HCT116 (cell line): Measurements from ENCODE around the gene ACSS2. TPM values are rescaled to one million over a fixed set of nuclear protein-coding genes. Genes with fewer than 3 reads are reported as not detected.

Experiments
- ATAC-seq: fragments of 200-7000 bp; cut with Tn5 transposase; 2 replicates; pipeline ENCODE4 v1.9.1; 2020; ENCODE audit warnings: mild to moderate bottlenecking, moderate library complexity
- BruUV-seq: library from RNA; stranded (reverse); fragments of 400-500 nt; replicated peaks from 2 replicates; lab custom pipeline; 2021; lab: Mats Ljungman, UMichigan
- CTCF ChIA-PET: fragments of 300-600 bp; sonication (Branson Sonifier 250); formaldehyde crosslinking; loops from one replicate; lab custom pipeline; 2021; ENCODE audit warnings: antibody characterized with exemption; lab: Charles Lee
- POLR2A ChIA-PET: fragments of 300-600, 350-600 bp; sonication (Branson Sonifier 250); formaldehyde crosslinking; loops from one replicate; lab custom pipeline; 2021; ENCODE audit warnings: antibody characterized with exemption; lab: Charles Lee
- RAD21 ChIA-PET, 2 experiments: fragments of 300-600 bp; sonication (Branson Sonifier 250); formaldehyde crosslinking; loops; one replicate each; lab custom pipeline; 2023; ENCODE audit warnings: low total read pairs in 2 of 2; ENCODE audit not compliant: uncharacterized antibody in 2 of 2, unreplicated experiment in 2 of 2, low non-redundant PET in 1 of 2; lab: Charles Lee
- DNase-seq: peaks from one replicate; pipeline ENCODE4 v3.0.0-alpha.2; 2010; ENCODE audit warnings: low read depth, low spot score
- H2AFZ ChIP-seq: fragments of 200-600 bp; shearing (Covaris generic), sonication (generic); 2 replicates; pipeline ENCODE4 v1.6.1; 2017; ENCODE audit warnings: low read depth, mixed run types, mixed read lengths, antibody characterized with exemption, low read length; ENCODE audit not compliant: poor library complexity, severe bottlenecking
- H3K27ac ChIP-seq: 2 replicates; pipeline ENCODE4 v1.5.1; 2012; ENCODE audit warnings: low read depth, low read length
- H3K27me3 ChIP-seq: fragments of 200-600 bp; sonication (generic); 2 replicates; pipeline ENCODE4 v1.6.1; 2016; ENCODE audit warnings: mixed run types, low read length, mixed read lengths; ENCODE audit not compliant: insufficient read depth
- H3K36me3 ChIP-seq, 2 experiments: fragments of 200-500 bp in 1 of 2; fragments of 200-600 bp in 1 of 2; sonication (Bioruptor generic) in 1 of 2; sonication (generic) in 1 of 2; 2 replicates each; pipeline versions ENCODE4 v1.5.1 to v1.6.1; 2014 to 2016; ENCODE audit warnings: low read length in 2 of 2, inconsistent platforms in 1 of 2, mixed read lengths in 1 of 2, mixed run types in 1 of 2; ENCODE audit not compliant: insufficient read depth in 2 of 2, control insufficient read depth in 1 of 2
- H3K4me1 ChIP-seq, 2 experiments: fragments of 200-600 bp in 1 of 2; sonication (generic) in 1 of 2; 2 replicates each; pipeline versions ENCODE4 v1.5.1 to v1.6.1; 2012 to 2017; ENCODE audit warnings: low read length in 2 of 2, inconsistent platforms in 1 of 2, mild to moderate bottlenecking in 1 of 2, mixed read lengths in 1 of 2, mixed run types in 1 of 2, moderate library complexity in 1 of 2; ENCODE audit not compliant: insufficient read depth in 2 of 2, control insufficient read depth in 1 of 2
- H3K4me2 ChIP-seq: fragments of 200-600 bp; sonication (generic); 2 replicates; pipeline ENCODE4 v1.6.1; 2017; ENCODE audit warnings: mixed run types, low read length, mixed read lengths
- H3K4me3 ChIP-seq, 2 experiments: fragments of 200-600 bp in 1 of 2; sonication (generic) in 1 of 2; replicated peaks in 1 of 2; 2 replicates each; pipeline ENCODE4 v1.5.1; 2011 to 2016; ENCODE audit warnings: low read length in 2 of 2, control low read depth in 1 of 2, low read depth in 1 of 2, mild to moderate bottlenecking in 1 of 2, mixed read lengths in 1 of 2, mixed run types in 1 of 2
- H3K79me2 ChIP-seq: fragments of 200-600 bp; sonication (generic); 2 replicates; pipeline ENCODE4 v1.6.1; 2017; ENCODE audit warnings: mild to moderate bottlenecking, mixed run types, low read length, moderate library complexity, mixed read lengths; ENCODE audit not compliant: insufficient read depth
- H3K9ac ChIP-seq: fragments of 200-600 bp; sonication (generic); 2 replicates; pipeline ENCODE4 v1.6.1; 2016; ENCODE audit warnings: low read length, mixed read lengths
- H3K9me2 ChIP-seq: fragments of 200-600 bp; sonication (generic), shearing (Covaris generic); 2 replicates; pipeline ENCODE4 v1.6.1; 2017; ENCODE audit warnings: mixed run types, mild to moderate bottlenecking, moderate library complexity; ENCODE audit not compliant: insufficient read depth
- H3K9me3 ChIP-seq, 2 experiments: fragments of 200-500 bp in 1 of 2; fragments of 200-600 bp in 1 of 2; sonication (Bioruptor generic) in 1 of 2; sonication (generic) in 1 of 2; 2 replicates each; pipeline ENCODE4 v1.6.1; 2014 to 2017; ENCODE audit warnings: low read length in 2 of 2, mixed read lengths in 2 of 2, inconsistent platforms in 1 of 2, low read depth in 1 of 2, mild to moderate bottlenecking in 1 of 2, mixed run types in 1 of 2, moderate library complexity in 1 of 2; ENCODE audit not compliant: control insufficient read depth in 1 of 2, insufficient read depth in 1 of 2
- H4K20me1 ChIP-seq: fragments of 200-600 bp; sonication (generic), shearing (Covaris generic); 2 replicates; pipeline ENCODE4 v1.6.1; 2017; ENCODE audit warnings: mixed run types, mild to moderate bottlenecking, moderate library complexity; ENCODE audit not compliant: insufficient read depth
- ATF3 ChIP-seq: IDR thresholded peaks from 2 replicates; pipeline ENCODE4 v1.6.1; 2012
- CBX3 ChIP-seq: IDR thresholded peaks from 2 replicates; pipeline ENCODE4 v1.6.1; 2012; ENCODE audit warnings: low read depth
- EZH2phosphoT487 ChIP-seq: fragments of 200-600 bp; IDR thresholded peaks from 2 replicates; pipeline ENCODE4 v1.6.1; 2018; ENCODE audit warnings: antibody characterized with exemption, borderline replicate concordance
- POLR2A ChIP-seq: IDR thresholded peaks from 2 replicates; pipeline ENCODE4 v1.7.0; 2011; ENCODE audit warnings: borderline replicate concordance; ENCODE audit not compliant: insufficient read depth, insufficient read length; ENCODE audit errors: extremely low read depth
- SIN3A ChIP-seq: IDR thresholded peaks from 2 replicates; pipeline ENCODE4 v1.6.1; 2012; ENCODE audit warnings: low read depth
- ZNF274 ChIP-seq: fragments of 200-500 bp; sonication (Bioruptor generic); IDR thresholded peaks from 2 replicates; pipeline ENCODE4 v1.6.1; 2014; ENCODE audit warnings: mild to moderate bottlenecking, low read depth, low read length, inconsistent platforms
- intact Hi-C: fragments of 100-400 bp; cut with micrococcal nuclease; formaldehyde crosslinking; loops from 2 replicates; pipeline ENCODE4 v1.10.0; 2022
- total RNA-seq: library from RNA; stranded (reverse); gene quantifications from one replicate; pipeline ENCODE4 v1.2.1, GENCODE V29; 2021; ENCODE audit not compliant: unreplicated experiment
- TF ChIP-seq, protein P1 (sequence below), 3 experiments: fragments of 200-600 bp in 1 of 3; sonication (generic) in 1 of 3; IDR thresholded peaks in 2 of 3; conservative IDR thresholded peaks in 1 of 3; 2 replicates each; pipeline ENCODE4 v1.5.1; 2012 to 2017; ENCODE audit warnings: low read depth in 2 of 3, low read length in 2 of 3, antibody characterized with exemption in 1 of 3, borderline replicate concordance in 1 of 3, control low read depth in 1 of 3, mild to moderate bottlenecking in 1 of 3, mixed read lengths in 1 of 3, mixed run types in 1 of 3, moderate library complexity in 1 of 3; ENCODE audit not compliant: insufficient read depth in 1 of 3
- TF ChIP-seq, protein P2 (sequence below): IDR thresholded peaks from 2 replicates; pipeline ENCODE4 v1.6.1; 2011; ENCODE audit warnings: mild to moderate bottlenecking, low read length, moderate library complexity; ENCODE audit not compliant: insufficient replicate concordance; ENCODE audit errors: extremely low read depth

The ACSS2 gene
- total RNA-seq, 1 experiment from 2014 or later, result 71.7 TPM

DNA sequence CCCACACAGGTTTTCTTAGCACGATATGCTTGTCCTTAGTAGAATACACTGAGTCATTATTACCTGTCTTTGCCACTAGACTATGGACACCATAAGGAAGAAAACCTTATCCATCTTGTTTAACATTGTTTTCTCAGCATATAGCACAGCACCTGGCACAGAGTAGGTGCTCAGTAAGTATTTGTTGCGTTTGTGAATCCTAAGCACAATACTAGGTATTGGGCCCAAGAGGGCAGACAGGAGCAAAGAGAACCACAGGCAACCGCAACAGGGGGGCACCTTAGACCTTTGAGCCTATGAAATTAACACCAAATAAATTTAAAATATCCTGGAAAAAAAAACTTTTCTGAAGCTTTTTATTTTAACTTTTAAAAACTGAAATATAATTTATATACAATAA, 47.2 kb upstream of the ACSS2 start:
- ATAC-seq (no peak), DNase-seq (no peak)
- no peak for TF ChIP-seq POLR2A
- TF ChIP-seq, protein P1, sequence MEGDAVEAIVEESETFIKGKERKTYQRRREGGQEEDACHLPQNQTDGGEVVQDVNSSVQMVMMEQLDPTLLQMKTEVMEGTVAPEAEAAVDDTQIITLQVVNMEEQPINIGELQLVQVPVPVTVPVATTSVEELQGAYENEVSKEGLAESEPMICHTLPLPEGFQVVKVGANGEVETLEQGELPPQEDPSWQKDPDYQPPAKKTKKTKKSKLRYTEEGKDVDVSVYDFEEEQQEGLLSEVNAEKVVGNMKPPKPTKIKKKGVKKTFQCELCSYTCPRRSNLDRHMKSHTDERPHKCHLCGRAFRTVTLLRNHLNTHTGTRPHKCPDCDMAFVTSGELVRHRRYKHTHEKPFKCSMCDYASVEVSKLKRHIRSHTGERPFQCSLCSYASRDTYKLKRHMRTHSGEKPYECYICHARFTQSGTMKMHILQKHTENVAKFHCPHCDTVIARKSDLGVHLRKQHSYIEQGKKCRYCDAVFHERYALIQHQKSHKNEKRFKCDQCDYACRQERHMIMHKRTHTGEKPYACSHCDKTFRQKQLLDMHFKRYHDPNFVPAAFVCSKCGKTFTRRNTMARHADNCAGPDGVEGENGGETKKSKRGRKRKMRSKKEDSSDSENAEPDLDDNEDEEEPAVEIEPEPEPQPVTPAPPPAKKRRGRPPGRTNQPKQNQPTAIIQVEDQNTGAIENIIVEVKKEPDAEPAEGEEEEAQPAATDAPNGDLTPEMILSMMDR (IDR thresholded peaks at IDR 0.05 in 2 of 3, conservative IDR thresholded peaks at IDR 0.05 in 1 of 3; ENCODE audit: borderline replicate concordance in 1 of 3, insufficient read depth in 1 of 3, low read depth in 2 of 3, low read length in 2 of 3), result peak in 2 of 3 experiments; percentile 14 to 24; a peak in 2 of 6 replicates
- H3K79me2 ChIP-seq, result peaks cover 8% of the 10 kb centered on the region
- CTCF ChIA-PET, result no interaction called here
- BruUV-seq, result no TSS peak
- H2AFZ ChIP-seq, result no peak overlapping the region
- intact Hi-C loops, result no loop called here
- H3K9ac ChIP-seq, result no peak overlapping the region
- H3K27me3 ChIP-seq, result peaks cover 14% of the 10 kb centered on the region; the same call in 1 of the 2 replicates
- H4K20me1 ChIP-seq, result peaks cover under 1% of the 10 kb centered on the region; the same call in 1 of the 2 replicates
- POLR2A ChIA-PET, result no interaction called here
- RAD21 ChIA-PET, result no interaction called here
- no peak overlapping the region for H3K4me3 ChIP-seq
- no peak overlapping the region for H3K27ac ChIP-seq
- H3K36me3 ChIP-seq, result no peaks in the 10 kb centered on the region
- peaks cover 6 to 10% of the 10 kb centered on the region in 2 experiments for H3K4me1 ChIP-seq
- no peaks in the 10 kb centered on the region for H3K9me3 ChIP-seq
- H3K4me2 ChIP-seq, result no peak overlapping the region
- no peaks in the 10 kb centered on the region for H3K9me2 ChIP-seq

DNA sequence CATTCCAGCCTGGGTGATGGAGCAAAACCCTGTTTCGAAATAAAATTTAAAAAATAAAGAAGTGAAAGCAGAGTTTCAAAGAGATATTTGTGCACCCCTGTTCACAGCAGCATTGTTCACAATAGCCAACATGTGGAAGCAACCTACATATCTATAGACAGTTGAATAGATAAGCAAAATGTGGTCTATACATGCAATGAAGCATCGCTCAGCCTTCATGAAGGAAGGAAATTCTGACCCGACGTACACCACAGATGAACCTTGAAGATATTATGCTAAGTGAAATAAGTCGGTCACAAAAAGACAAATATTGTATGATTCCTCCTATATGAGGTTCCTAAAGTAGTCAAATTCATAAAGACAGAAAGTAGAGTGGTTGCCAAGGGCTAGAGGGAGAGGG, 44.5 kb upstream of the ACSS2 start:
- ChIA-PET POLR2A (no interaction called here), RAD21 (no interaction called here), CTCF (no interaction called here)
- Histone ChIP-seq H2AFZ (no peak overlapping the region), H3K27ac (no peak overlapping the region), H3K9me3 (no peaks in the 10 kb centered on the region), H3K9me2 (no peaks in the 10 kb centered on the region), H3K9ac (no peak overlapping the region), H3K4me2 (no peak overlapping the region), H3K79me2 (no peaks in the 10 kb centered on the region), H3K4me1 (peaks cover 0 to 6% of the 10 kb centered on the region in 2 experiments; a peak in 1 of 4 replicates), H3K4me3 (no peak overlapping the region), H4K20me1 (no peaks in the 10 kb centered on the region), H3K36me3 (no peaks in the 10 kb centered on the region), H3K27me3 (peaks cover 14% of the 10 kb centered on the region; the same call in 1 of the 2 replicates)
- ATAC-seq, result no peak
- intact Hi-C loops, result no loop called here
- BruUV-seq, result no TSS peak
- DNase-seq, result no peak
- TF ChIP-seq EZH2phosphoT487 (no peak), CBX3 (no peak), ZNF274 (no peak), ATF3 (no peak), SIN3A (no peak)
- TF ChIP-seq, protein P2, sequence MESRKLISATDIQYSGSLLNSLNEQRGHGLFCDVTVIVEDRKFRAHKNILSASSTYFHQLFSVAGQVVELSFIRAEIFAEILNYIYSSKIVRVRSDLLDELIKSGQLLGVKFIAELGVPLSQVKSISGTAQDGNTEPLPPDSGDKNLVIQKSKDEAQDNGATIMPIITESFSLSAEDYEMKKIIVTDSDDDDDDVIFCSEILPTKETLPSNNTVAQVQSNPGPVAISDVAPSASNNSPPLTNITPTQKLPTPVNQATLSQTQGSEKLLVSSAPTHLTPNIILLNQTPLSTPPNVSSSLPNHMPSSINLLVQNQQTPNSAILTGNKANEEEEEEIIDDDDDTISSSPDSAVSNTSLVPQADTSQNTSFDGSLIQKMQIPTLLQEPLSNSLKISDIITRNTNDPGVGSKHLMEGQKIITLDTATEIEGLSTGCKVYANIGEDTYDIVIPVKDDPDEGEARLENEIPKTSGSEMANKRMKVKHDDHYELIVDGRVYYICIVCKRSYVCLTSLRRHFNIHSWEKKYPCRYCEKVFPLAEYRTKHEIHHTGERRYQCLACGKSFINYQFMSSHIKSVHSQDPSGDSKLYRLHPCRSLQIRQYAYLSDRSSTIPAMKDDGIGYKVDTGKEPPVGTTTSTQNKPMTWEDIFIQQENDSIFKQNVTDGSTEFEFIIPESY, result no peak
- TF ChIP-seq, protein P1 (IDR thresholded peaks at IDR 0.05 in 2 of 3, conservative IDR thresholded peaks at IDR 0.05 in 1 of 3; ENCODE audit: borderline replicate concordance in 1 of 3, insufficient read depth in 1 of 3, low read depth in 2 of 3, low read length in 2 of 3), result no peak
